Ovary (tissue), 9 donors: ENCODE data around the gene MYO1E. TPM values are rescaled to one million over a fixed set of nuclear protein-coding genes. Genes with fewer than 3 reads are reported as not detected.

Source experiments
- DNase-seq, 5 donors: peaks; one replicate each; pipeline ENCODE4 v3.0.0-alpha.2; 2019 to 2020
- H3K27ac ChIP-seq, 2 donors: fragments of 200-600 bp; one replicate each; pipeline versions ENCODE4 v1.5.1 to v1.8.0; 2019 to 2022
- H3K27me3 ChIP-seq: fragments of 200-600 bp; one replicate; pipeline ENCODE4 v1.8.0; 2022
- H3K36me3 ChIP-seq: fragments of 200-600 bp; sonication (generic); one replicate; pipeline ENCODE4 v1.5.1; 2019
- H3K4me1 ChIP-seq: one replicate; pipeline ENCODE4 v1.8.1; 2013; ENCODE audit warnings: mild to moderate bottlenecking, moderate library complexity; ENCODE audit not compliant: insufficient read depth
- H3K4me3 ChIP-seq: fragments of 200-600 bp; sonication (generic); one replicate; pipeline ENCODE4 v1.5.1; 2017
- H3K9me3 ChIP-seq, 2 donors: fragments of 200-600 bp in 1 of 2; sonication (generic) in 1 of 2; one replicate each; pipeline versions ENCODE4 v1.5.1 to v1.8.1; 2013 to 2019; ENCODE audit warnings: mild to moderate bottlenecking in 1 of 2, moderate library complexity in 1 of 2
- EP300 ChIP-seq: sonication (generic); formaldehyde crosslinking; IDR thresholded peaks from one replicate; pipeline ENCODE4 v1.6.1; 2017; ENCODE audit warnings: antibody characterized with exemption
- POLR2A ChIP-seq: fragments of 450-650 bp; IDR thresholded peaks from one replicate; pipeline ENCODE4 v1.6.1; 2017; ENCODE audit warnings: antibody characterized with exemption, mild to moderate bottlenecking, moderate library complexity
- WGBS, 3 donors: extraction: QIAGEN DNeasy Blood & Tissue Kit in 1 of 3; methylation state at CpG; one replicate each; pipeline versions ENCODE4 v1.1.5 to v1.1.7; 2013 to 2017; 5-methylcytosine and 5-hydroxymethylcytosine counted together
- intact Hi-C, 4 donors: fragments of 100-400 bp; cut with DNase I; formaldehyde crosslinking; loops; one replicate each; pipeline versions ENCODE4 v1.11.0 to v1.15.1; 2022 to 2023
- polyA plus RNA-seq, 2 donors: library from polyadenylated mRNA; stranded (reverse); fragments of 200-250 nt in 1 of 2; fragments of 350-450 nt in 1 of 2; fragmentation: Illumina TruSeq in 1 of 2; extraction: RNeasy Lipid Tissue Mini Kit (QIAGEN cat#74804) in 1 of 2; gene quantifications; one replicate each; pipeline ENCODE4 v1.2.3, GENCODE V29; 2013 to 2014
- total RNA-seq, 7 donors: library from RNA; depleted of rRNA in 2 of 7; stranded (reverse); fragments of >200 nt in 2 of 7; fragmentation: NEBNext Ultra II Directional in 3 of 7; extraction: Animal tissue kit (Norgen Biotek cat#: 25700) in 3 of 7; gene quantifications; one replicate each; pipeline versions ENCODE4 v1.1.0 to v1.2.4, GENCODE V29; 2016 to 2023
- TF ChIP-seq, protein P1 (sequence below), 3 donors: fragments of 450-650 bp in 2 of 3; fragments of 200-600 bp in 1 of 3; IDR thresholded peaks; one replicate each; pipeline versions ENCODE4 v1.5.1 to v1.8.0; 2016 to 2022; ENCODE audit warnings: antibody characterized with exemption in 3 of 3, mild to moderate bottlenecking in 1 of 3
- donor health status: DM: no; HTN: no; CAD: no; lungs with moderate emphysema.
- donor health status: DM: no; HTN: no; CAD: no.
- donor health status: Bipolar disorder and iron deficiency.
- donor health status: DM: yes; HTN: yes; CAD: no.
- donor health status: DM: no; HTN: no; CAD: no.
- donor health status: DM: yes; HTN: yes; CAD: no.

The MYO1E gene
- total and polyA plus RNA-seq, 9 donors, result 11.6 to 96.0 (median 44.8) TPM

DNA sequence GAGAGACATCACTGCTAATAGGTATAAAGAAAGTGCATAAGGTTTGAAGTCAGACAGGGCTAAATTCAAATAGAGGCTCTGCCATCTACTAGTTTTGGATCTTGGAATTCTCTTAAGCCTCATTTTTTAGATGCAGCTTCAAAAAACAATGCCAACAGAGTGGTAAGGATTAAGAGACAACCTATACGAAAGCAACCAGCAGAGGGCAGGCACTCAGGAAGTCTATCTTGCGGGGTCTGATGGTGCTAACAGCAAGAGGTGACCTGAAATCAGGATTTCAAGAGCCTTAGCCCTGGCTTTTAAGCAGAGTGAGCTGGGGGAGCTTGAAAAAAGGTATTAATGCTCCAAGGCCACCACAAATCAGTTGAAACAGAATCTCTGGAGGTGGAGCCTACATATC is 125.3 kb downstream of the MYO1E start:
- Histone ChIP-seq H3K4me3 (no peak overlapping the region), H3K27ac (no peak overlapping the region), H3K27me3 (no peaks in the 10 kb centered on the region), H3K9me3 (no peaks in the 10 kb centered on the region), H3K36me3 (no peaks in the 10 kb centered on the region), H3K4me1 (no peaks in the 10 kb centered on the region)
- intact Hi-C loops, result no loop called here
- no peak for TF ChIP-seq EP300
- TF ChIP-seq, protein P1, sequence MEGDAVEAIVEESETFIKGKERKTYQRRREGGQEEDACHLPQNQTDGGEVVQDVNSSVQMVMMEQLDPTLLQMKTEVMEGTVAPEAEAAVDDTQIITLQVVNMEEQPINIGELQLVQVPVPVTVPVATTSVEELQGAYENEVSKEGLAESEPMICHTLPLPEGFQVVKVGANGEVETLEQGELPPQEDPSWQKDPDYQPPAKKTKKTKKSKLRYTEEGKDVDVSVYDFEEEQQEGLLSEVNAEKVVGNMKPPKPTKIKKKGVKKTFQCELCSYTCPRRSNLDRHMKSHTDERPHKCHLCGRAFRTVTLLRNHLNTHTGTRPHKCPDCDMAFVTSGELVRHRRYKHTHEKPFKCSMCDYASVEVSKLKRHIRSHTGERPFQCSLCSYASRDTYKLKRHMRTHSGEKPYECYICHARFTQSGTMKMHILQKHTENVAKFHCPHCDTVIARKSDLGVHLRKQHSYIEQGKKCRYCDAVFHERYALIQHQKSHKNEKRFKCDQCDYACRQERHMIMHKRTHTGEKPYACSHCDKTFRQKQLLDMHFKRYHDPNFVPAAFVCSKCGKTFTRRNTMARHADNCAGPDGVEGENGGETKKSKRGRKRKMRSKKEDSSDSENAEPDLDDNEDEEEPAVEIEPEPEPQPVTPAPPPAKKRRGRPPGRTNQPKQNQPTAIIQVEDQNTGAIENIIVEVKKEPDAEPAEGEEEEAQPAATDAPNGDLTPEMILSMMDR (IDR thresholded peaks at IDR 0.05), result peak in 1 of 3 donors; percentile 9
- no peak for TF ChIP-seq POLR2A
- peak in 1 of 5 donors; percentile 30 for DNase-seq
- 37 to 61% (median 39%) methylated on average over 2 of the region's 2 CpGs for WGBS, 3 donors

DNA sequence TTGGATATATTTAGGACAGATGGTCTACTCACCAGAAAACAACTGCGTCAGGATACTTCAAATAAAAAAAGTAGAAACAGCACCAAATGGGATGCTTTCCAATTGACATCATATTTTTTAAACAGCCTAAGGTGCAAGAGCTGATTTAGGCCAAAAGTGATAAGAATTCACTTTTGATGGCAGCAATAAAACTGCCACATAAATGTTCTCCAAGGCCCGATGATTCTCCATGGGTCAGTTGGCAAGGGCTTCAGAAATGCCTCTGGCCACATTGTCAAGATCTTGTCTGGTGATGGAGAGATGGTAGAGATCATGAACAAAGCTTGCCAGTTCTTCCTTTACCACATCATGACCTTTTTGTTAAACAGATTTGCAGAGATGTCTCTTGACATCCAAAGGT is 127.1 kb downstream of the MYO1E start:
- TF ChIP-seq EP300, result no peak
- TF ChIP-seq, protein P1 (IDR thresholded peaks at IDR 0.05), result no peak
- Histone ChIP-seq H3K27me3 (no peaks in the 10 kb centered on the region), H3K36me3 (no peaks in the 10 kb centered on the region), H3K4me3 (no peak overlapping the region), H3K27ac (no peak overlapping the region), H3K9me3 (no peaks in the 10 kb centered on the region), H3K4me1 (no peaks in the 10 kb centered on the region)
- DNase-seq, result no peak
- 66 to 76% (median 72%) methylated on average over 2 of the region's 2 CpGs for WGBS, 3 donors
- intact Hi-C loops, result no loop called here

DNA sequence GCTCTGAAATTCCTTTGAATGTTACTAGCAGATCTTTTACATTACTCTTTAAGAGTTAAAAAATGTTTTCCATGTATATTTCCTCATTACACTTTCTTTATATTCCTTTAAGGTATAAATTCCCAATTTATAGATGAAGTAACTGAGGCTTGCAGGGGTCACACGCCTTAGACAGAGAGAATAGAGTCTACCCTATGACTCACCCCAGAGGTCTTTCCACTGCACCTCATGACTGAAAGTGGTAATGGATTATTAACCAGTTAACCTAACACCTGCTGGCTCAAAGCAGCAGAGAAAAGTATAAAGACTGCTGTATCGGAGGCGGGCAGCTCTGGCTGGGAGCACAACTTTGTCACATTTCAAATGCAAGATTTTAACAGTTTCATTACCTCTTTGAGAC is 128.3 kb downstream of the MYO1E start:
- no peak for DNase-seq
- H3K27me3 ChIP-seq, result no peaks in the 10 kb centered on the region
- intact Hi-C loops, result no loop called here
- H3K9me3 ChIP-seq, result no peaks in the 10 kb centered on the region
- H3K36me3 ChIP-seq, result no peaks in the 10 kb centered on the region
- no peak overlapping the region for H3K4me3 ChIP-seq
- WGBS, 3 donors, result 89 to 91% (median 90%) methylated on average over 3 of the region's 3 CpGs
- no peak for TF ChIP-seq POLR2A
- TF ChIP-seq EP300, result no peak
- TF ChIP-seq, protein P1 (IDR thresholded peaks at IDR 0.05), result no peak
- H3K4me1 ChIP-seq, result no peaks in the 10 kb centered on the region
- no peak overlapping the region for H3K27ac ChIP-seq

GRCh38 chr15:59243622-59244021 is 129.0 kb downstream of the MYO1E start:
- no peak for DNase-seq
- H3K27me3 ChIP-seq, result no peaks in the 10 kb centered on the region
- intact Hi-C loops, result no loop called here
- no peaks in the 10 kb centered on the region for H3K36me3 ChIP-seq
- TF ChIP-seq EP300 (no peak), POLR2A (no peak)
- TF ChIP-seq, protein P1 (IDR thresholded peaks at IDR 0.05), result no peak
- H3K27ac ChIP-seq, result no peak overlapping the region
- no peaks in the 10 kb centered on the region for H3K9me3 ChIP-seq
- 67 to 77% (median 71%) methylated on average over 5 of the region's 5 CpGs for WGBS, 3 donors
- no peaks in the 10 kb centered on the region for H3K4me1 ChIP-seq
- H3K4me3 ChIP-seq, result no peak overlapping the region

DNA sequence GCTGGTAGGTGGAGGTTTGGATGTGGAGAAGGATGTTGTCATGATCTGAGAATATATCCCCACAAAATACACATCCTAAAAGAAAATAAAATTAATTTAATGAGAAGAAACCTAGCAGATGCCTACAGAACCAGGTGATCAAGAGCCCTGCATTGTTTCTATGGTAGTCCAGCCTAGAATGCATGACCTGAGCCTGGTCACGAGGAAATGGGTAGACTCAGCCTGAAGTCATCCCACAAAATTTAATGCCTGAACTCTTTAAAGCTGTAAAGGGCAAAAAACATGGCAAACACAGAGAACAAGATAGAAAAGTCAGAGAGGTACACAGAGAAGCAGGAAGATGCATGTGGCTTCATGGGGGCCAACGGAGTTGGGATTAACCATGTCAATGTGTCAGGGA is 130.0 kb downstream of the MYO1E start:
- TF ChIP-seq, protein P1 (IDR thresholded peaks at IDR 0.05), result no peak
- TF ChIP-seq EP300 (no peak), POLR2A (no peak)
- no peaks in the 10 kb centered on the region for H3K4me1 ChIP-seq
- H3K9me3 ChIP-seq, result no peaks in the 10 kb centered on the region
- 91 to 96% (median 92%) methylated on average over 2 of the region's 2 CpGs for WGBS, 3 donors
- H3K4me3 ChIP-seq, result no peak overlapping the region
- H3K27me3 ChIP-seq, result no peaks in the 10 kb centered on the region
- intact Hi-C loops, result no loop called here
- H3K27ac ChIP-seq, result no peak overlapping the region
- H3K36me3 ChIP-seq, result no peaks in the 10 kb centered on the region
- DNase-seq, result no peak
